ENCODE measurements around the gene GIMAP1. TPM values are rescaled to one million over a fixed set of nuclear protein-coding genes. Genes with fewer than 3 reads are reported as not detected.

GIMAP1 gene
- total RNA-seq, 1 experiment from 2014 or later, result not detected

DNA sequence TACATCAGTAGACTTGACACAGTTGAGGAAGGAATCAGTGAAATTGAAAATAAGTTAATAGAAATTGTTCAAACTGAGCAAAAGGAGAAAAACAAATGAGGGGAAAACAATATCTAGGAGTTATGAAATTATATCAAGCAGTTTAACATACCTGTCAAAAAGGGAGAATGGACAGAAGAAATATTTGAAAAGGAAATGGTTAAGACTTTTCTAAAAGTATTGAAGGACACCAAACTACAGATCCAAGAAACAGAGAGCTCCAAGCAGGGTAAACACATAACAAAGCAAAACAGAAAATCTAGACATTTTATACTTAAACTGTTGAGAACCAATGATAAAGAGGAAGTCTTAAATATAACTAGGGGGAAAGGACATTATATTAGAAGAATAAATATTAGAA is 12.2 kb downstream of the GIMAP1 start (continued):
- TF ChIP-seq SP1 (CRISPR knock-in tag; conservative IDR thresholded peaks at IDR 0.05) (no peak), SMAD4 (CRISPR knock-in tag; IDR thresholded peaks at IDR 0.05) (no peak), MLX (CRISPR knock-in tag; IDR thresholded peaks at IDR 0.05) (no peak), TEAD1 (CRISPR knock-in tag; IDR thresholded peaks at IDR 0.05) (no peak), TCF7 (CRISPR knock-in tag; IDR thresholded peaks at IDR 0.05; ENCODE audit: low read depth) (no peak), GTF2I (CRISPR knock-in tag; conservative IDR thresholded peaks at IDR 0.05) (no peak)
- TF ChIP-seq, protein P1, sequence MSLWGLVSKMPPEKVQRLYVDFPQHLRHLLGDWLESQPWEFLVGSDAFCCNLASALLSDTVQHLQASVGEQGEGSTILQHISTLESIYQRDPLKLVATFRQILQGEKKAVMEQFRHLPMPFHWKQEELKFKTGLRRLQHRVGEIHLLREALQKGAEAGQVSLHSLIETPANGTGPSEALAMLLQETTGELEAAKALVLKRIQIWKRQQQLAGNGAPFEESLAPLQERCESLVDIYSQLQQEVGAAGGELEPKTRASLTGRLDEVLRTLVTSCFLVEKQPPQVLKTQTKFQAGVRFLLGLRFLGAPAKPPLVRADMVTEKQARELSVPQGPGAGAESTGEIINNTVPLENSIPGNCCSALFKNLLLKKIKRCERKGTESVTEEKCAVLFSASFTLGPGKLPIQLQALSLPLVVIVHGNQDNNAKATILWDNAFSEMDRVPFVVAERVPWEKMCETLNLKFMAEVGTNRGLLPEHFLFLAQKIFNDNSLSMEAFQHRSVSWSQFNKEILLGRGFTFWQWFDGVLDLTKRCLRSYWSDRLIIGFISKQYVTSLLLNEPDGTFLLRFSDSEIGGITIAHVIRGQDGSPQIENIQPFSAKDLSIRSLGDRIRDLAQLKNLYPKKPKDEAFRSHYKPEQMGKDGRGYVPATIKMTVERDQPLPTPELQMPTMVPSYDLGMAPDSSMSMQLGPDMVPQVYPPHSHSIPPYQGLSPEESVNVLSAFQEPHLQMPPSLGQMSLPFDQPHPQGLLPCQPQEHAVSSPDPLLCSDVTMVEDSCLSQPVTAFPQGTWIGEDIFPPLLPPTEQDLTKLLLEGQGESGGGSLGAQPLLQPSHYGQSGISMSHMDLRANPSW (CRISPR knock-in tag; conservative IDR thresholded peaks at IDR 0.05; ENCODE audit: low read depth), result no peak
- TF ChIP-seq, protein P2, sequence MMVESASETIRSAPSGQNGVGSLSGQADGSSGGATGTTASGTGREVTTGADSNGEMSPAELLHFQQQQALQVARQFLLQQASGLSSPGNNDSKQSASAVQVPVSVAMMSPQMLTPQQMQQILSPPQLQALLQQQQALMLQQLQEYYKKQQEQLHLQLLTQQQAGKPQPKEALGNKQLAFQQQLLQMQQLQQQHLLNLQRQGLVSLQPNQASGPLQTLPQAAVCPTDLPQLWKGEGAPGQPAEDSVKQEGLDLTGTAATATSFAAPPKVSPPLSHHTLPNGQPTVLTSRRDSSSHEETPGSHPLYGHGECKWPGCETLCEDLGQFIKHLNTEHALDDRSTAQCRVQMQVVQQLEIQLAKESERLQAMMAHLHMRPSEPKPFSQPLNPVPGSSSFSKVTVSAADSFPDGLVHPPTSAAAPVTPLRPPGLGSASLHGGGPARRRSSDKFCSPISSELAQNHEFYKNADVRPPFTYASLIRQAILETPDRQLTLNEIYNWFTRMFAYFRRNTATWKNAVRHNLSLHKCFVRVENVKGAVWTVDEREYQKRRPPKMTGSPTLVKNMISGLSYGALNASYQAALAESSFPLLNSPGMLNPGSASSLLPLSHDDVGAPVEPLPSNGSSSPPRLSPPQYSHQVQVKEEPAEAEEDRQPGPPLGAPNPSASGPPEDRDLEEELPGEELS (CRISPR knock-in tag; IDR thresholded peaks at IDR 0.05), result no peak
- TF ChIP-seq, protein P3, sequence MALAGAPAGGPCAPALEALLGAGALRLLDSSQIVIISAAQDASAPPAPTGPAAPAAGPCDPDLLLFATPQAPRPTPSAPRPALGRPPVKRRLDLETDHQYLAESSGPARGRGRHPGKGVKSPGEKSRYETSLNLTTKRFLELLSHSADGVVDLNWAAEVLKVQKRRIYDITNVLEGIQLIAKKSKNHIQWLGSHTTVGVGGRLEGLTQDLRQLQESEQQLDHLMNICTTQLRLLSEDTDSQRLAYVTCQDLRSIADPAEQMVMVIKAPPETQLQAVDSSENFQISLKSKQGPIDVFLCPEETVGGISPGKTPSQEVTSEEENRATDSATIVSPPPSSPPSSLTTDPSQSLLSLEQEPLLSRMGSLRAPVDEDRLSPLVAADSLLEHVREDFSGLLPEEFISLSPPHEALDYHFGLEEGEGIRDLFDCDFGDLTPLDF (CRISPR knock-in tag; IDR thresholded peaks at IDR 0.05), result no peak
- TF ChIP-seq, protein P4, sequence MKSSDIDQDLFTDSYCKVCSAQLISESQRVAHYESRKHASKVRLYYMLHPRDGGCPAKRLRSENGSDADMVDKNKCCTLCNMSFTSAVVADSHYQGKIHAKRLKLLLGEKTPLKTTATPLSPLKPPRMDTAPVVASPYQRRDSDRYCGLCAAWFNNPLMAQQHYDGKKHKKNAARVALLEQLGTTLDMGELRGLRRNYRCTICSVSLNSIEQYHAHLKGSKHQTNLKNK (CRISPR knock-in tag; IDR thresholded peaks at IDR 0.05), result no peak

GRCh38 chr7:150731916-150732315 is 15.5 kb downstream of the GIMAP1 start:
- H3K27me3 Mint-ChIP-seq (ENCODE audit: low read depth), result peaks cover 100% of the 10 kb centered on the region
- CTCF ChIA-PET, result no interaction called here
- DNase-seq (ENCODE audit: low spot score), result no peak
- peaks cover 5% of the 10 kb centered on the region; the same call in 1 of the 2 replicates for H3K4me1 Mint-ChIP-seq
- no peak overlapping the region for H3K4me3 Mint-ChIP-seq
- H3K27ac Mint-ChIP-seq, result no peak overlapping the region
- H3K36me3 Mint-ChIP-seq, result no peaks in the 10 kb centered on the region
- ATAC-seq, result no peak
- peaks cover 12% of the 10 kb centered on the region for H3K9me3 Mint-ChIP-seq
- POLR2A ChIA-PET, result no interaction called here
- TF ChIP-seq KAT7 (CRISPR knock-in tag; IDR thresholded peaks at IDR 0.05; ENCODE audit: borderline replicate concordance) (no peak), ZNF263 (CRISPR knock-in tag; IDR thresholded peaks at IDR 0.05; ENCODE audit: low read depth) (no peak), NFYB (CRISPR knock-in tag; conservative IDR thresholded peaks at IDR 0.05; ENCODE audit: low read depth) (no peak), FOXP1 (CRISPR knock-in tag; IDR thresholded peaks at IDR 0.05; ENCODE audit: borderline replicate concordance) (no peak), ZNF138 (CRISPR knock-in tag; conservative IDR thresholded peaks at IDR 0.05) (no peak), PRRX2 (CRISPR knock-in tag; IDR thresholded peaks at IDR 0.05) (no peak), ZNF532 (CRISPR knock-in tag; IDR thresholded peaks at IDR 0.05; ENCODE audit: borderline replicate concordance) (no peak)
- TF ChIP-seq, protein P5, sequence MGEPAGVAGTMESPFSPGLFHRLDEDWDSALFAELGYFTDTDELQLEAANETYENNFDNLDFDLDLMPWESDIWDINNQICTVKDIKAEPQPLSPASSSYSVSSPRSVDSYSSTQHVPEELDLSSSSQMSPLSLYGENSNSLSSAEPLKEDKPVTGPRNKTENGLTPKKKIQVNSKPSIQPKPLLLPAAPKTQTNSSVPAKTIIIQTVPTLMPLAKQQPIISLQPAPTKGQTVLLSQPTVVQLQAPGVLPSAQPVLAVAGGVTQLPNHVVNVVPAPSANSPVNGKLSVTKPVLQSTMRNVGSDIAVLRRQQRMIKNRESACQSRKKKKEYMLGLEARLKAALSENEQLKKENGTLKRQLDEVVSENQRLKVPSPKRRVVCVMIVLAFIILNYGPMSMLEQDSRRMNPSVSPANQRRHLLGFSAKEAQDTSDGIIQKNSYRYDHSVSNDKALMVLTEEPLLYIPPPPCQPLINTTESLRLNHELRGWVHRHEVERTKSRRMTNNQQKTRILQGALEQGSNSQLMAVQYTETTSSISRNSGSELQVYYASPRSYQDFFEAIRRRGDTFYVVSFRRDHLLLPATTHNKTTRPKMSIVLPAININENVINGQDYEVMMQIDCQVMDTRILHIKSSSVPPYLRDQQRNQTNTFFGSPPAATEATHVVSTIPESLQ (CRISPR knock-in tag; IDR thresholded peaks at IDR 0.05), result no peak
- TF ChIP-seq, protein P4 (CRISPR knock-in tag; IDR thresholded peaks at IDR 0.05), result no peak
- TF ChIP-seq, protein P6, sequence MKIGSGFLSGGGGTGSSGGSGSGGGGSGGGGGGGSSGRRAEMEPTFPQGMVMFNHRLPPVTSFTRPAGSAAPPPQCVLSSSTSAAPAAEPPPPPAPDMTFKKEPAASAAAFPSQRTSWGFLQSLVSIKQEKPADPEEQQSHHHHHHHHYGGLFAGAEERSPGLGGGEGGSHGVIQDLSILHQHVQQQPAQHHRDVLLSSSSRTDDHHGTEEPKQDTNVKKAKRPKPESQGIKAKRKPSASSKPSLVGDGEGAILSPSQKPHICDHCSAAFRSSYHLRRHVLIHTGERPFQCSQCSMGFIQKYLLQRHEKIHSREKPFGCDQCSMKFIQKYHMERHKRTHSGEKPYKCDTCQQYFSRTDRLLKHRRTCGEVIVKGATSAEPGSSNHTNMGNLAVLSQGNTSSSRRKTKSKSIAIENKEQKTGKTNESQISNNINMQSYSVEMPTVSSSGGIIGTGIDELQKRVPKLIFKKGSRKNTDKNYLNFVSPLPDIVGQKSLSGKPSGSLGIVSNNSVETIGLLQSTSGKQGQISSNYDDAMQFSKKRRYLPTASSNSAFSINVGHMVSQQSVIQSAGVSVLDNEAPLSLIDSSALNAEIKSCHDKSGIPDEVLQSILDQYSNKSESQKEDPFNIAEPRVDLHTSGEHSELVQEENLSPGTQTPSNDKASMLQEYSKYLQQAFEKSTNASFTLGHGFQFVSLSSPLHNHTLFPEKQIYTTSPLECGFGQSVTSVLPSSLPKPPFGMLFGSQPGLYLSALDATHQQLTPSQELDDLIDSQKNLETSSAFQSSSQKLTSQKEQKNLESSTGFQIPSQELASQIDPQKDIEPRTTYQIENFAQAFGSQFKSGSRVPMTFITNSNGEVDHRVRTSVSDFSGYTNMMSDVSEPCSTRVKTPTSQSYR (CRISPR knock-in tag; IDR thresholded peaks at IDR 0.05), result no peak

Data from WTC11 (cell line).